Natural killer cell (primary cell): ENCODE measurements around the gene HK1. TPM values are rescaled to one million over a fixed set of nuclear protein-coding genes. Genes with fewer than 3 reads are reported as not detected.
A peak's percentile ranks its signal among the peaks of the same experiment; 100 is the strongest.

ENCODE experiments used
- ATAC-seq, 3 donors: fragments of 150-1000 bp in 2 of 3; fragments of 200-7000 bp in 1 of 3; cut with Tn5 transposase; 1 replicate in 1 of 3; 2 replicates in 2 of 3; pipeline ENCODE4 v1.10.0; 2021; ENCODE audit warnings: mild to moderate bottlenecking in 2 of 3, moderate library complexity in 2 of 3
- DNase-seq, 2 donors: peaks; one replicate each; pipeline versions ENCODE4 v3.0.0 to v3.0.0-alpha.2; 2013 to 2021; ENCODE audit warnings: mixed read lengths in 1 of 2
- H3K27ac ChIP-seq: one replicate; pipeline ENCODE4 v1.5.1; 2013; ENCODE audit warnings: mild to moderate bottlenecking, low read length
- H3K27me3 ChIP-seq: one replicate; pipeline ENCODE4 v1.6.1; 2013; ENCODE audit warnings: low read length; ENCODE audit not compliant: control insufficient read depth, insufficient read depth
- H3K36me3 ChIP-seq: one replicate; pipeline ENCODE4 v1.6.1; 2013; ENCODE audit warnings: low read length; ENCODE audit not compliant: control insufficient read depth, insufficient read depth
- H3K4me1 ChIP-seq: one replicate; pipeline ENCODE4 v1.6.1; 2013; ENCODE audit warnings: low read length; ENCODE audit not compliant: control insufficient read depth, insufficient read depth
- H3K4me3 ChIP-seq: one replicate; pipeline ENCODE4 v1.5.1; 2013; ENCODE audit warnings: low read length
- H3K9me3 ChIP-seq: one replicate; pipeline ENCODE4 v1.6.1; 2013; ENCODE audit warnings: low read length; ENCODE audit not compliant: control insufficient read depth, insufficient read depth
- H3K27ac Mint-ChIP-seq, 2 donors: one replicate each; pipeline ENCODE4 v1.8.0; 2022; ENCODE audit warnings: mild to moderate bottlenecking in 2 of 2, mixed read lengths in 2 of 2, moderate library complexity in 1 of 2
- H3K27me3 Mint-ChIP-seq, 2 donors: one replicate each; pipeline ENCODE4 v1.8.0; 2022; ENCODE audit warnings: low read depth in 2 of 2, mixed read lengths in 2 of 2
- H3K36me3 Mint-ChIP-seq: one replicate; pipeline ENCODE4 v1.8.0; 2022; ENCODE audit warnings: mixed read lengths
- H3K4me1 Mint-ChIP-seq, 2 donors: one replicate each; pipeline ENCODE4 v1.8.0; 2022; ENCODE audit warnings: mixed read lengths in 2 of 2
- H3K4me3 Mint-ChIP-seq: one replicate; pipeline ENCODE4 v1.8.0; 2022; ENCODE audit warnings: mild to moderate bottlenecking, moderate library complexity, mixed read lengths
- H3K9me3 Mint-ChIP-seq, 2 donors: one replicate each; pipeline ENCODE4 v1.8.0; 2022; ENCODE audit warnings: mixed read lengths in 2 of 2
- CTCF ChIP-seq: fragments of 200-600 bp; IDR thresholded peaks from one replicate; pipeline ENCODE4 v1.8.0; 2022; ENCODE audit warnings: antibody characterized with exemption
- WGBS: methylation state at CpG from one replicate; pipeline ENCODE4 v1.1.7; 2013; ENCODE audit warnings: missing lambda C conversion rate; ENCODE audit not compliant: insufficient coverage; 5-methylcytosine and 5-hydroxymethylcytosine counted together
- intact Hi-C: fragments of 100-400 bp; cut with micrococcal nuclease; formaldehyde crosslinking; loops from one replicate; pipeline ENCODE4 v1.14.2; 2022
- total RNA-seq, 4 donors: library from RNA; stranded (reverse); fragments of 120-200 nt in 1 of 4; gene quantifications; one replicate each; pipeline versions ENCODE4 v1.2.3 to v1.2.4, GENCODE V29; 2013 to 2022

HK1 gene
- total RNA-seq, 3 donors from 2014 or later (not counting 1 experiment from before 2014, with no cell fraction given): 58.4 to 72.6 (median 69.5) TPM

GRCh38 chr10:69334302-69335062 lies 56.2 kb downstream of the HK1 start:
- TF ChIP-seq CTCF: no peak
- Histone ChIP-seq H3K4me3 (no peak overlapping the region), H3K27me3 (no peaks in the 10 kb centered on the region), H3K4me1 (peaks cover 42% of the 10 kb centered on the region), H3K36me3 (no peaks in the 10 kb centered on the region), H3K27ac (peak overlapping the region; percentile 14), H3K9me3 (no peaks in the 10 kb centered on the region)
- no peaks in the 10 kb centered on the region for H3K27me3 Mint-ChIP-seq
- DNase-seq: no peak
- peaks cover 40 to 56% of the 10 kb centered on the region in 2 donors for H3K4me1 Mint-ChIP-seq
- ATAC-seq: no peak
- peak overlapping the region; percentile 64 to 91 for H3K27ac Mint-ChIP-seq
- no peaks in the 10 kb centered on the region for H3K9me3 Mint-ChIP-seq
- WGBS: 77% methylated on average over 19 of the region's 19 CpGs
- intact Hi-C loops: no loop called here
- H3K4me3 Mint-ChIP-seq: peak overlapping the region; percentile 77
- H3K36me3 Mint-ChIP-seq: no peaks in the 10 kb centered on the region

- Mint-ChIP-seq H3K4me3 (peak overlapping the region; percentile 77), H3K4me1 (peaks cover 41 to 56% of the 10 kb centered on the region in 2 donors), H3K9me3 (no peaks in the 10 kb centered on the region), H3K27me3 (no peaks in the 10 kb centered on the region), H3K27ac (peak overlapping the region; percentile 64 to 91), H3K36me3 (no peaks in the 10 kb centered on the region)
- ATAC-seq: peak; percentile 74 to 90 (median 78)
- Histone ChIP-seq H3K27me3 (no peaks in the 10 kb centered on the region), H3K27ac (peak overlapping the region; percentile 28), H3K4me3 (no peak overlapping the region), H3K9me3 (no peaks in the 10 kb centered on the region), H3K4me1 (peaks cover 38% of the 10 kb centered on the region), H3K36me3 (no peaks in the 10 kb centered on the region)
- WGBS: 18% methylated on average over 13 of the region's 13 CpGs
- intact Hi-C loops: no loop called here
- DNase-seq: peak; percentile 33 to 35
- TF ChIP-seq CTCF: no peak
Measured at GRCh38 chr10:69335063-69335587, 56.8 kb downstream of the HK1 start.

GRCh38 chr10:69335613-69336012 lies 57.3 kb downstream of the HK1 start:
- intact Hi-C loops: no loop called here
- peaks cover 38% of the 10 kb centered on the region for H3K4me1 ChIP-seq
- Mint-ChIP-seq H3K4me3 (peak overlapping the region; percentile 77), H3K27me3 (no peaks in the 10 kb centered on the region), H3K27ac (peak overlapping the region; percentile 64 to 91), H3K4me1 (peaks cover 40 to 51% of the 10 kb centered on the region in 2 donors), H3K36me3 (no peaks in the 10 kb centered on the region), H3K9me3 (no peaks in the 10 kb centered on the region)
- H3K27ac ChIP-seq: peak overlapping the region; percentile 28
- H3K9me3 ChIP-seq: no peaks in the 10 kb centered on the region
- DNase-seq: no peak
- no peak overlapping the region for H3K4me3 ChIP-seq
- ATAC-seq: no peak
- no peaks in the 10 kb centered on the region for H3K36me3 ChIP-seq
- H3K27me3 ChIP-seq: no peaks in the 10 kb centered on the region
- TF ChIP-seq CTCF: no peak
- 92% methylated on average over 8 of the region's 8 CpGs for WGBS
